Measurements from ENCODE around the gene C4BPA. TPM values are rescaled to one million over a fixed set of nuclear protein-coding genes. Genes with fewer than 3 reads are reported as not detected.

The C4BPA gene
- total and polyA plus RNA-seq, 9 of the 15 experiments (the other 6 are each of a cell fraction or from before 2014, with no cell fraction given), result 0.04 to 0.22 (median 0.11) TPM; not detected in 3

DNA sequence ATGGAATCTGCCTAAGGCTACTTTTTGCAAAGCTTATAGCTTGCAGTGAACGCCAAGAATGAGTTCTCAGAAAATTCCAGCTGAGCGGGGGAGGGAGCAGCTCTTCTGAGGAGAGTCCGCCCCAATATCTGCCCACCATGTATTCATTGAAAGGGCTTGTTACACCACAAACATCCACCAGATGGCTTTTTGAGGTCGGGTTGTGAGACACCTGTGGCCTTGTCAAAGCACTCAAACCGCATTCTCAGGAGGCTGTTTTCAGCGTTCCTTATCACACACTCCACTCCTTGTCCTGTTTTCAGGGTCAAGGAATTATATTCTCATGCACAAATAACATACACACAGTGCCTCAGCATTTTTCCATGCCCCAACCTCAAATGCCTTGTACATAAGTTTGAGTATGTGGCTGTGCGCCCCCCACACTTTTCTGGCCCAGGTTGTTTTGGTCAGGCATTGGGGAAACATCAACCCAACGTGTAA, 19.3 kb upstream of the C4BPA start:
- intact Hi-C loops (cut with micrococcal nuclease), result loop anchor here (1.0 to 5.0 kb wide), 3 partner anchors 238 to 415 kb away; partner anchors contain the start of gene CD55
- H3K27ac ChIP-seq (ENCODE audit: extremely low read depth, low read depth, low read length), result peak overlapping the region; percentile 20; the same call in 2 of the 3 replicates
- TF ChIP-seq, protein P1, sequence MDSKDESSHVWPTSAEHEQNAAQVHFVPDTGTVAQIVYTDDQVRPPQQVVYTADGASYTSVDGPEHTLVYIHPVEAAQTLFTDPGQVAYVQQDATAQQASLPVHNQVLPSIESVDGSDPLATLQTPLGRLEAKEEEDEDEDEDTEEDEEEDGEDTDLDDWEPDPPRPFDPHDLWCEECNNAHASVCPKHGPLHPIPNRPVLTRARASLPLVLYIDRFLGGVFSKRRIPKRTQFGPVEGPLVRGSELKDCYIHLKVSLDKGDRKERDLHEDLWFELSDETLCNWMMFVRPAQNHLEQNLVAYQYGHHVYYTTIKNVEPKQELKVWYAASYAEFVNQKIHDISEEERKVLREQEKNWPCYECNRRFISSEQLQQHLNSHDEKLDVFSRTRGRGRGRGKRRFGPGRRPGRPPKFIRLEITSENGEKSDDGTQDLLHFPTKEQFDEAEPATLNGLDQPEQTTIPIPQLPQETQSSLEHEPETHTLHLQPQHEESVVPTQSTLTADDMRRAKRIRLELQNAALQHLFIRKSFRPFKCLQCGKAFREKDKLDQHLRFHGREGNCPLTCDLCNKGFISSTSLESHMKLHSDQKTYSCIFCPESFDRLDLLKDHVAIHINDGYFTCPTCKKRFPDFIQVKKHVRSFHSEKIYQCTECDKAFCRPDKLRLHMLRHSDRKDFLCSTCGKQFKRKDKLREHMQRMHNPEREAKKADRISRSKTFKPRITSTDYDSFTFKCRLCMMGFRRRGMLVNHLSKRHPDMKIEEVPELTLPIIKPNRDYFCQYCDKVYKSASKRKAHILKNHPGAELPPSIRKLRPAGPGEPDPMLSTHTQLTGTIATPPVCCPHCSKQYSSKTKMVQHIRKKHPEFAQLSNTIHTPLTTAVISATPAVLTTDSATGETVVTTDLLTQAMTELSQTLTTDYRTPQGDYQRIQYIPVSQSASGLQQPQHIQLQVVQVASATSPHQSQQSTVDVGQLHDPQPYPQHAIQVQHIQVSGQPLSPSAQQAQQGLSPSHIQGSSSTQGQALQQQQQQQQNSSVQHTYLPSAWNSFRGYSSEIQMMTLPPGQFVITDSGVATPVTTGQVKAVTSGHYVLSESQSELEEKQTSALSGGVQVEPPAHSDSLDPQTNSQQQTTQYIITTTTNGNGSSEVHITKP (IDR thresholded peaks at IDR 0.05; ENCODE audit: partially characterized antibody), result peak; percentile 49
- TF ChIP-seq TRIM28 (IDR thresholded peaks at IDR 0.05) (no peak), CBX3 (IDR thresholded peaks at IDR 0.05; ENCODE audit: borderline replicate concordance in 1 of 2, low read length in 2 of 2) (peak in 1 of 2 experiments; percentile 90; a peak in 1 of 3 replicates), CREM (IDR thresholded peaks at IDR 0.05; ENCODE audit: low read depth) (peak; percentile 64), ZNF408 (CRISPR knock-in tag; IDR thresholded peaks at IDR 0.05; ENCODE audit: low read depth) (no peak), HSF4 (CRISPR knock-in tag; IDR thresholded peaks at IDR 0.05; ENCODE audit: borderline replicate concordance) (no peak), ZNF561 (CRISPR knock-in tag; conservative IDR thresholded peaks at IDR 0.05) (no peak), ZNF316 (IDR thresholded peaks at IDR 0.05) (peak; percentile 76), HCFC1 (IDR thresholded peaks at IDR 0.05; ENCODE audit: low read depth, low read length) (no peak), ZNF830 (CRISPR knock-in tag; IDR thresholded peaks at IDR 0.05) (no peak), TFAM (CRISPR knock-in tag; conservative IDR thresholded peaks at IDR 0.05) (no peak)
- TF ChIP-seq, protein P2, sequence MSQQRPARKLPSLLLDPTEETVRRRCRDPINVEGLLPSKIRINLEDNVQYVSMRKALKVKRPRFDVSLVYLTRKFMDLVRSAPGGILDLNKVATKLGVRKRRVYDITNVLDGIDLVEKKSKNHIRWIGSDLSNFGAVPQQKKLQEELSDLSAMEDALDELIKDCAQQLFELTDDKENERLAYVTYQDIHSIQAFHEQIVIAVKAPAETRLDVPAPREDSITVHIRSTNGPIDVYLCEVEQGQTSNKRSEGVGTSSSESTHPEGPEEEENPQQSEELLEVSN (IDR thresholded peaks at IDR 0.05; ENCODE audit: borderline replicate concordance in 1 of 2, extremely low read depth in 1 of 2, insufficient read depth in 1 of 2, insufficient read length in 1 of 2, low read depth in 1 of 2, low read length in 1 of 2, poor library complexity in 1 of 2, severe bottlenecking in 1 of 2), result no peak
- TF ChIP-seq, protein P3, sequence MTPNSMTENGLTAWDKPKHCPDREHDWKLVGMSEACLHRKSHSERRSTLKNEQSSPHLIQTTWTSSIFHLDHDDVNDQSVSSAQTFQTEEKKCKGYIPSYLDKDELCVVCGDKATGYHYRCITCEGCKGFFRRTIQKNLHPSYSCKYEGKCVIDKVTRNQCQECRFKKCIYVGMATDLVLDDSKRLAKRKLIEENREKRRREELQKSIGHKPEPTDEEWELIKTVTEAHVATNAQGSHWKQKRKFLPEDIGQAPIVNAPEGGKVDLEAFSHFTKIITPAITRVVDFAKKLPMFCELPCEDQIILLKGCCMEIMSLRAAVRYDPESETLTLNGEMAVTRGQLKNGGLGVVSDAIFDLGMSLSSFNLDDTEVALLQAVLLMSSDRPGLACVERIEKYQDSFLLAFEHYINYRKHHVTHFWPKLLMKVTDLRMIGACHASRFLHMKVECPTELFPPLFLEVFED (CRISPR knock-in tag; conservative IDR thresholded peaks at IDR 0.05), result no peak
- TF ChIP-seq, protein P4, sequence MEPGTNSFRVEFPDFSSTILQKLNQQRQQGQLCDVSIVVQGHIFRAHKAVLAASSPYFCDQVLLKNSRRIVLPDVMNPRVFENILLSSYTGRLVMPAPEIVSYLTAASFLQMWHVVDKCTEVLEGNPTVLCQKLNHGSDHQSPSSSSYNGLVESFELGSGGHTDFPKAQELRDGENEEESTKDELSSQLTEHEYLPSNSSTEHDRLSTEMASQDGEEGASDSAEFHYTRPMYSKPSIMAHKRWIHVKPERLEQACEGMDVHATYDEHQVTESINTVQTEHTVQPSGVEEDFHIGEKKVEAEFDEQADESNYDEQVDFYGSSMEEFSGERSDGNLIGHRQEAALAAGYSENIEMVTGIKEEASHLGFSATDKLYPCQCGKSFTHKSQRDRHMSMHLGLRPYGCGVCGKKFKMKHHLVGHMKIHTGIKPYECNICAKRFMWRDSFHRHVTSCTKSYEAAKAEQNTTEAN (CRISPR knock-in tag; IDR thresholded peaks at IDR 0.05), result no peak

More for the DNA sequence above, 19.3 kb upstream of the C4BPA start:
- Histone ChIP-seq H3K79me2 (ENCODE audit: control insufficient read depth, insufficient read depth, low read length) (no peaks in the 10 kb centered on the region), H4K20me1 (replicated peaks; ENCODE audit: control insufficient read depth, insufficient read depth, low read length) (no peaks in the 10 kb centered on the region), H3K4me1 (replicated peaks in 1 of 2; ENCODE audit: control insufficient read depth in 2 of 2, insufficient read depth in 2 of 2, low read length in 2 of 2) (peaks cover 0 to 15% of the 10 kb centered on the region in 2 experiments; a peak in 4 of 5 replicates), H3K9me1 (ENCODE audit: control insufficient read depth, insufficient read depth, low read length) (no peaks in the 10 kb centered on the region), H2AFZ (ENCODE audit: low read depth, low read length) (peak overlapping the region; percentile 66), H3K4me2 (ENCODE audit: insufficient read depth, low read length) (peak overlapping the region; percentile 44), H3K4me3 (no peak overlapping the region), H3K9me3 (replicated peaks; ENCODE audit: control insufficient read depth, insufficient read depth, low read depth, low read length) (no peaks in the 10 kb centered on the region), H3K9ac (ENCODE audit: insufficient read depth in 1 of 2, low read depth in 2 of 2, low read length in 2 of 2) (peak overlapping the region in 1 of 2 experiments; percentile 24; a peak in 1 of 4 replicates), H3K27me3 (ENCODE audit: control insufficient read depth in 2 of 2, insufficient read depth in 2 of 2, low read length in 2 of 2) (no peaks in the 10 kb centered on the region), H3K36me3 (ENCODE audit: control insufficient read depth, insufficient read depth, low read length) (no peaks in the 10 kb centered on the region; the same call in 2 of the 3 replicates)
- peak; percentile 98 for ATAC-seq
- ChIA-PET POLR2A (interaction anchor here (0.8 to 1.9 kb wide), 7 partner anchors 10 to 481 kb away, joined by 3 to 9 read pairs (median 3); no protein-coding TSS in a partner anchor), CTCF (ENCODE audit: low intra/inter-chr PET ratio) (interaction anchor here (0.5 to 3.2 kb wide), 6 partner anchors 52 to 613 kb away, joined by 3 to 22 read pairs (median 4); partner anchors contain the start of gene CD55)
- BruUV-seq (replicated peaks), result no TSS peak
- in situ Hi-C loops (cut with MboI), result loop anchor here (5.0 kb wide), 1 partner anchor 323 kb away; no protein-coding TSS in a partner anchor
- peak; percentile 77 to 95 (median 86) for DNase-seq (ENCODE audit: extremely low read depth in 1 of 4, low spot score in 3 of 4)
- peak; percentile 97 for FAIRE-seq
- WGBS (ENCODE audit: insufficient coverage, low coverage, missing lambda C conversion rate), result 7% methylated on average over 8 of the region's 8 CpGs

Measured in K562 (cell line).